H1 (cell line): ENCODE results near the gene DTX3. TPM values are rescaled to one million over a fixed set of nuclear protein-coding genes. Genes with fewer than 3 reads are reported as not detected.
"Not testable (repeated sequence)": the region's sequence is repeated elsewhere in the genome, so short reads cannot be mapped to it uniquely, and the experiment has no call there.

Experiments
- CTCF ChIA-PET: fragments of 300-600 bp; sonication (Branson Sonifier 250); formaldehyde crosslinking; loops from one replicate; lab custom pipeline; 2021; ENCODE audit not compliant: partially characterized antibody; lab: Charles Lee
- POLR2A ChIA-PET: fragments of 300-600 bp; sonication (Branson Sonifier 250); formaldehyde crosslinking; loops from one replicate; lab custom pipeline; 2021; ENCODE audit warnings: inconsistent platforms; ENCODE audit not compliant: partially characterized antibody; lab: Charles Lee
- DNase-seq, 2 experiments: peaks; one replicate each; pipeline versions ENCODE4 v3.0.0 to v3.0.0-alpha.2; 2010 to 2022; ENCODE audit warnings: low spot score in 2 of 2, low read depth in 1 of 2, mixed read lengths in 1 of 2
- FAIRE-seq: peaks from 2 replicates; lab custom pipeline; 2011; peaks lifted over from hg19 to GRCh38; lab: Jason Lieb, UNC
- H2AFZ ChIP-seq: 2 replicates; pipeline ENCODE4 v1.8.1; 2012; ENCODE audit warnings: low read length, inconsistent platforms
- H2AK5ac ChIP-seq: 2 replicates; pipeline ENCODE4 v1.6.1; 2013; ENCODE audit warnings: low read depth, low read length
- H2BK120ac ChIP-seq: replicated peaks from 2 replicates; pipeline ENCODE3; 2013; ENCODE audit warnings: low read depth, low read length, inconsistent platforms
- H2BK12ac ChIP-seq: 2 replicates; pipeline ENCODE4 v1.6.1; 2013; ENCODE audit warnings: low read depth, low read length
- H2BK15ac ChIP-seq: 2 replicates; pipeline ENCODE4 v1.6.1; 2013; ENCODE audit warnings: low read length
- H2BK20ac ChIP-seq: 2 replicates; pipeline ENCODE4 v1.6.1; 2013; ENCODE audit warnings: low read length
- H2BK5ac ChIP-seq: 2 replicates; pipeline ENCODE4 v1.6.1; 2013; ENCODE audit warnings: low read depth, low read length
- H3K14ac ChIP-seq: 2 replicates; pipeline ENCODE4 v1.6.1; 2013; ENCODE audit warnings: inconsistent platforms; ENCODE audit not compliant: insufficient read length
- H3K18ac ChIP-seq: 2 replicates; pipeline ENCODE4 v1.6.1; 2013; ENCODE audit warnings: low read length; ENCODE audit errors: extremely low read depth
- H3K23ac ChIP-seq: 2 replicates; pipeline ENCODE4 v1.6.1; 2013; ENCODE audit warnings: inconsistent platforms; ENCODE audit not compliant: insufficient read length
- H3K23me2 ChIP-seq: 2 replicates; pipeline ENCODE4 v1.6.1; 2013; ENCODE audit warnings: low read depth, low read length
- H3K27ac ChIP-seq: 2 replicates; pipeline ENCODE4 v1.6.1; 2011; ENCODE audit warnings: low read depth, low read length, inconsistent platforms
- H3K27me3 ChIP-seq, 4 experiments: replicated peaks in 1 of 4; 1 replicate in 1 of 4; 2 replicates in 3 of 4; pipeline versions ENCODE4 v1.6.1 to v1.8.1; 2011 to 2013; ENCODE audit warnings: low read length in 3 of 4, mild to moderate bottlenecking in 3 of 4, inconsistent platforms in 2 of 4, mixed read lengths in 2 of 4, moderate library complexity in 1 of 4; ENCODE audit not compliant: control insufficient read depth in 3 of 4, insufficient read depth in 3 of 4; ENCODE audit errors: extremely low read depth in 1 of 4
- H3K36me3 ChIP-seq, 4 experiments: 2 replicates each; pipeline versions ENCODE4 v1.6.1 to v1.8.1; 2011 to 2013; ENCODE audit warnings: mild to moderate bottlenecking in 4 of 4, low read length in 3 of 4, moderate library complexity in 2 of 4, control low read depth in 1 of 4, inconsistent platforms in 1 of 4; ENCODE audit not compliant: insufficient read depth in 4 of 4, control insufficient read depth in 2 of 4
- H3K4ac ChIP-seq: replicated peaks from 2 replicates; pipeline ENCODE3; 2013; ENCODE audit warnings: low read length, low read depth, mixed read lengths, inconsistent platforms; ENCODE audit not compliant: insufficient read length
- H3K4me1 ChIP-seq, 4 experiments: replicated peaks in 1 of 4; 1 replicate in 1 of 4; 2 replicates in 3 of 4; pipeline versions ENCODE4 v1.6.1 to v1.8.1; 2011 to 2013; ENCODE audit warnings: low read length in 3 of 4, inconsistent platforms in 2 of 4, mixed read lengths in 1 of 4; ENCODE audit not compliant: insufficient read depth in 4 of 4, control insufficient read depth in 3 of 4
- H3K4me2 ChIP-seq, 2 experiments: 2 replicates each; pipeline versions ENCODE4 v1.6.1 to v1.8.1; 2011 to 2013; ENCODE audit warnings: low read depth in 2 of 2, low read length in 2 of 2, control low read depth in 1 of 2, inconsistent platforms in 1 of 2, mild to moderate bottlenecking in 1 of 2; ENCODE audit not compliant: insufficient read depth in 1 of 2
- H3K4me3 ChIP-seq, 4 experiments: fragments of 200-600, 300-600 bp in 1 of 4; sonication (generic), shearing (Covaris generic), sonication (Bioruptor Twin) in 1 of 4; 2 replicates each; pipeline versions ENCODE4 v1.5.1 to v1.8.1; 2011 to 2016; ENCODE audit warnings: low read length in 4 of 4, low read depth in 3 of 4, control low read depth in 2 of 4, inconsistent platforms in 2 of 4, mild to moderate bottlenecking in 2 of 4, mixed read lengths in 1 of 4, moderate library complexity in 1 of 4; ENCODE audit not compliant: insufficient read depth in 2 of 4; ENCODE audit errors: extremely low read depth in 1 of 4
- H3K56ac ChIP-seq: replicated peaks from 2 replicates; pipeline ENCODE3; 2013; ENCODE audit warnings: low read depth, mild to moderate bottlenecking, mixed read lengths, low read length, inconsistent platforms; ENCODE audit not compliant: insufficient read length
- H3K79me1 ChIP-seq: 2 replicates; pipeline ENCODE4 v1.6.1; 2013; ENCODE audit warnings: low read depth, low read length, control low read depth
- H3K79me2 ChIP-seq, 2 experiments: 2 replicates each; pipeline versions ENCODE4 v1.6.1 to v1.8.1; 2012 to 2013; ENCODE audit warnings: low read length in 2 of 2, mild to moderate bottlenecking in 2 of 2, inconsistent platforms in 1 of 2; ENCODE audit not compliant: insufficient read depth in 2 of 2, control insufficient read depth in 1 of 2
- H3K9ac ChIP-seq, 4 experiments: replicated peaks in 1 of 4; 1 replicate in 1 of 4; 2 replicates in 3 of 4; pipeline versions ENCODE4 v1.6.1 to v1.8.1; 2011 to 2013; ENCODE audit warnings: low read depth in 3 of 4, low read length in 3 of 4, control low read depth in 2 of 4, mild to moderate bottlenecking in 2 of 4, moderate library complexity in 2 of 4, inconsistent platforms in 1 of 4; ENCODE audit errors: extremely low read depth in 1 of 4
- H3K9me3 ChIP-seq, 2 experiments: 2 replicates each; pipeline versions ENCODE4 v1.6.1 to v1.8.1; 2012 to 2013; ENCODE audit warnings: mild to moderate bottlenecking in 2 of 2, moderate library complexity in 2 of 2, control low read depth in 1 of 2, inconsistent platforms in 1 of 2, low read depth in 1 of 2, low read length in 1 of 2, mixed read lengths in 1 of 2; ENCODE audit not compliant: insufficient read depth in 2 of 2
- H4K20me1 ChIP-seq, 2 experiments: replicated peaks in 1 of 2; 2 replicates each; pipeline versions ENCODE3 to v1.8.1; 2011 to 2013; ENCODE audit warnings: inconsistent platforms in 2 of 2, low read length in 2 of 2, mild to moderate bottlenecking in 1 of 2; ENCODE audit not compliant: insufficient read depth in 2 of 2, control insufficient read depth in 1 of 2
- H4K5ac ChIP-seq: 2 replicates; pipeline ENCODE4 v1.6.1; 2013; ENCODE audit warnings: low read length, low read depth, mixed read lengths, inconsistent platforms; ENCODE audit not compliant: insufficient read length
- H4K8ac ChIP-seq: 2 replicates; pipeline ENCODE4 v1.8.0; 2013; ENCODE audit warnings: mild to moderate bottlenecking, moderate library complexity, low read length, inconsistent platforms; ENCODE audit not compliant: insufficient read depth; ENCODE audit errors: extremely low read depth
- H4K91ac ChIP-seq: replicated peaks from 2 replicates; pipeline ENCODE3; 2013; ENCODE audit warnings: low read length, mixed read lengths, inconsistent platforms; ENCODE audit not compliant: insufficient read length
- CHD2 ChIP-seq: IDR thresholded peaks from 2 replicates; pipeline ENCODE4 v1.6.1; 2012; ENCODE audit warnings: low read length, improper control_type of control experiment
- EZH2 ChIP-seq: fragments of 200-600 bp; sonication (generic); IDR thresholded peaks from 2 replicates; pipeline ENCODE4 v1.7.1; 2012; ENCODE audit warnings: low read depth, mild to moderate bottlenecking, moderate library complexity, low read length, inconsistent platforms; ENCODE audit not compliant: severe bottlenecking
- FOSL1 ChIP-seq: IDR thresholded peaks from 2 replicates; pipeline ENCODE4 v1.6.1; 2011; ENCODE audit warnings: mild to moderate bottlenecking, low read depth, low read length, moderate library complexity; ENCODE audit not compliant: insufficient read depth
- JUN ChIP-seq: IDR thresholded peaks from 2 replicates; pipeline ENCODE4 v1.6.1; 2011; ENCODE audit warnings: low read depth, mild to moderate bottlenecking, improper control_type of control experiment, low read length
- KDM1A ChIP-seq: fragments of 200-600, 300-600 bp; sonication (generic); IDR thresholded peaks from 2 replicates; pipeline ENCODE4 v1.7.1; 2016; ENCODE audit warnings: mild to moderate bottlenecking, low read length, borderline replicate concordance
- SIN3A ChIP-seq, 2 experiments: IDR thresholded peaks in 1 of 2; conservative IDR thresholded peaks in 1 of 2; 2 replicates each; pipeline ENCODE4 v1.6.1; 2011 to 2012; ENCODE audit warnings: low read length in 2 of 2, improper control_type of control experiment in 1 of 2, low read depth in 1 of 2, mild to moderate bottlenecking in 1 of 2
- TCF12 ChIP-seq: IDR thresholded peaks from 2 replicates; pipeline ENCODE4 v1.6.1; 2011; ENCODE audit warnings: low read depth, mild to moderate bottlenecking, low read length
- WGBS, 2 experiments: shearing (Covaris generic) in 1 of 2; methylation state at CpG; one replicate each; pipeline versions ENCODE4 v1.1.6 to v1.1.7; 2013 to 2015; ENCODE audit warnings: low lambda C conversion rate in 2 of 2, mixed read lengths in 2 of 2, inconsistent platforms in 1 of 2, low coverage in 1 of 2, missing lambda C conversion rate in 1 of 2; ENCODE audit not compliant: insufficient replicate concordance in 2 of 2, insufficient coverage in 1 of 2, insufficient read length in 1 of 2; ENCODE audit errors: extremely low coverage in 1 of 2, missing lambda C conversion rate in 1 of 2; 5-methylcytosine and 5-hydroxymethylcytosine counted together
- polyA plus RNA-seq, 7 experiments: library from polyadenylated mRNA; depleted of rRNA in 3 of 7; stranded (reverse) in 5 of 7; unstranded in 2 of 7; fragments of >200 nt in 5 of 7; fragments of 200-250 nt in 2 of 7; gene quantifications; 1 replicate in 5 of 7; 2 replicates in 1 of 7; 4 replicates in 1 of 7; pipeline versions ENCODE4 v1.2.1 to v1.2.3, GENCODE V29; 2011 to 2013; ENCODE audit warnings: missing spikeins in 2 of 7, mixed read lengths in 2 of 7
- total RNA-seq: library from RNA; stranded (reverse); fragmentation: NEBNext Ultra II Directional; extraction: Animal tissue kit (Norgen Biotek cat#: 25700); gene quantifications from 2 replicates; pipeline ENCODE4 v1.2.1, GENCODE V29; 2021

DTX3 gene
- total and polyA plus RNA-seq, 2 of the 8 experiments (the other 6 are each of a cell fraction or from before 2014, with no cell fraction given) = 41.8 to 92.5 TPM

- TF ChIP-seq TCF12 (no peak), SIN3A (conservative IDR thresholded peaks at IDR 0.05 in 1 of 2, IDR thresholded peaks at IDR 0.05 in 1 of 2; ENCODE audit: low read depth in 1 of 2, low read length in 2 of 2) (no peak), EZH2 (no peak), JUN (no peak), KDM1A (no peak), CHD2 (no peak), FOSL1 (no peak)
- TF ChIP-seq, all 59 proteins: peak for 0
Observed at GRCh38 chr12:57560516-57560915, 44.1 kb upstream of the DTX3 start (continued).

- H3K4me1 ChIP-seq, H4K91ac ChIP-seq, H2BK5ac ChIP-seq, H3K79me2 ChIP-seq, H3K27ac ChIP-seq, H3K4me2 ChIP-seq, H3K79me1 ChIP-seq, H4K8ac ChIP-seq, H2AFZ ChIP-seq, H2BK120ac ChIP-seq, H3K23me2 ChIP-seq, H3K4me3 ChIP-seq, FAIRE-seq, H3K27me3 ChIP-seq, POLR2A ChIA-PET, H2AK5ac ChIP-seq, H3K4ac ChIP-seq, H3K14ac ChIP-seq, H4K20me1 ChIP-seq, H3K23ac ChIP-seq, H2BK15ac ChIP-seq, H3K56ac ChIP-seq, H4K5ac ChIP-seq, H3K9ac ChIP-seq, H2BK20ac ChIP-seq, H3K9me3 ChIP-seq, H2BK12ac ChIP-seq, DNase-seq, H3K18ac ChIP-seq: not testable (repeated sequence)
- CTCF ChIA-PET = interaction anchor here (1.0 to 2.1 kb wide), 3 partner anchors 15 to 27 kb away, joined by 3 to 5 read pairs (median 4); no protein-coding TSS in a partner anchor
- peaks cover 2 to 18% (median 13%) of the 10 kb centered on the region in 4 experiments; a peak in 5 of 8 replicates for H3K36me3 ChIP-seq
- 93% methylated on average over 1 of the region's 1 CpG; no CpG with 5 or more reads in 1 of the 2 experiments for WGBS, 2 experiments
Observed at GRCh38 chr12:57561117-57561516, 43.5 kb upstream of the DTX3 start.
